ENCODE data around the gene PTGDR2. TPM values are rescaled to one million over a fixed set of nuclear protein-coding genes. Genes with fewer than 3 reads are reported as not detected.

Gene PTGDR2
- total RNA-seq, 1 donor from 2014 or later, result not detected

- H3K9me3 ChIP-seq, result no peaks in the 10 kb centered on the region
- H3K4me1 ChIP-seq, result no peaks in the 10 kb centered on the region
- H3K36me3 ChIP-seq, result peaks cover 78 to 86% of the 10 kb centered on the region in 2 donors
- intact Hi-C loops (cut with DNase I), result loop anchor here (1.0 to 5.0 kb wide), 2 partner anchors 68 to 122 kb away; no protein-coding TSS in a partner anchor
- H3K27ac ChIP-seq, result no peak overlapping the region
- peak; percentile 70 to 97 (median 95) for TF ChIP-seq CTCF (IDR thresholded peaks at IDR 0.05)
- H3K27me3 ChIP-seq, result no peaks in the 10 kb centered on the region
- no peak for DNase-seq (ENCODE audit: low spot score in 2 of 2)
- no peak overlapping the region for H3K4me3 ChIP-seq
These were observed 43.5 kb upstream of the PTGDR2 start for GRCh38 chr11:60899046-60899936.

- no peak overlapping the region for H3K4me3 ChIP-seq
- DNase-seq (ENCODE audit: low spot score in 2 of 2), result no peak
- H3K36me3 ChIP-seq, result peaks cover 85 to 86% of the 10 kb centered on the region in 2 donors
- intact Hi-C loops (cut with DNase I), result loop anchor here (5.0 kb wide), 1 partner anchor 120 kb away; no protein-coding TSS in a partner anchor
- H3K4me1 ChIP-seq, result no peaks in the 10 kb centered on the region
- TF ChIP-seq CTCF (IDR thresholded peaks at IDR 0.05), result no peak
- no peaks in the 10 kb centered on the region for H3K9me3 ChIP-seq
- H3K27ac ChIP-seq, result no peak overlapping the region
- no peaks in the 10 kb centered on the region for H3K27me3 ChIP-seq
These were observed 41.7 kb upstream of the PTGDR2 start for GRCh38 chr11:60897496-60897895.

GRCh38 chr11:60895687-60896086, 39.9 kb upstream of the PTGDR2 start:
- no peak overlapping the region for H3K4me3 ChIP-seq
- intact Hi-C loops (cut with DNase I), result loop anchor here (5.0 kb wide), 1 partner anchor 118 kb away; no protein-coding TSS in a partner anchor
- H3K36me3 ChIP-seq, result peaks cover 68 to 78% of the 10 kb centered on the region in 2 donors
- no peak for DNase-seq (ENCODE audit: low spot score in 2 of 2)
- no peak for TF ChIP-seq CTCF (IDR thresholded peaks at IDR 0.05)
- no peaks in the 10 kb centered on the region for H3K4me1 ChIP-seq
- no peak overlapping the region for H3K27ac ChIP-seq
- H3K9me3 ChIP-seq, result no peaks in the 10 kb centered on the region
- H3K27me3 ChIP-seq, result no peaks in the 10 kb centered on the region

GRCh38 chr11:60891103-60891741, 35.5 kb upstream of the PTGDR2 start:
- Histone ChIP-seq H3K4me3 (no peak overlapping the region), H3K27ac (no peak overlapping the region), H3K36me3 (peaks cover 36 to 54% of the 10 kb centered on the region in 2 donors), H3K9me3 (no peaks in the 10 kb centered on the region), H3K4me1 (no peaks in the 10 kb centered on the region), H3K27me3 (no peaks in the 10 kb centered on the region)
- TF ChIP-seq CTCF (IDR thresholded peaks at IDR 0.05), result no peak
- DNase-seq (ENCODE audit: low spot score in 2 of 2), result no peak
- intact Hi-C loops (cut with DNase I), result no loop called here

- no peak for TF ChIP-seq CTCF (IDR thresholded peaks at IDR 0.05)
- Histone ChIP-seq H3K9me3 (no peaks in the 10 kb centered on the region), H3K27ac (no peak overlapping the region), H3K4me1 (no peaks in the 10 kb centered on the region), H3K27me3 (no peaks in the 10 kb centered on the region), H3K36me3 (peaks cover 31 to 48% of the 10 kb centered on the region in 2 donors), H3K4me3 (no peak overlapping the region)
- DNase-seq (ENCODE audit: low spot score in 2 of 2), result no peak
- intact Hi-C loops (cut with DNase I), result no loop called here
These were observed 34.9 kb upstream of the PTGDR2 start for GRCh38 chr11:60890696-60891095.

Data from ascending aorta (tissue), 2 donors.